Endothelial cell of umbilical vein (primary cell): ENCODE results near the gene ABCF1. TPM values are rescaled to one million over a fixed set of nuclear protein-coding genes. Genes with fewer than 3 reads are reported as not detected.
A peak's percentile ranks its signal among the peaks of the same experiment; 100 is the strongest.

Source experiments
- BruUV-seq: library from RNA; stranded (reverse); fragments of 400-500 nt; replicated peaks from 2 replicates; lab custom pipeline; 2021; lab: Mats Ljungman, UMichigan
- CTCF ChIA-PET: fragments of 300-600, 350-600 bp; sonication (Branson Sonifier 250); formaldehyde crosslinking; loops from one replicate; lab custom pipeline; 2021; ENCODE audit warnings: antibody characterized with exemption, inconsistent platforms; lab: Charles Lee
- POLR2A ChIA-PET: fragments of 300-600, 350-600 bp; sonication (Branson Sonifier 250); formaldehyde crosslinking; loops from one replicate; lab custom pipeline; 2021; ENCODE audit warnings: antibody characterized with exemption, inconsistent platforms; lab: Charles Lee
- DNase-seq: peaks from one replicate; pipeline ENCODE4 v3.0.0-alpha.2; 2011; ENCODE audit warnings: low read depth, low spot score
- FAIRE-seq: peaks from 2 replicates; lab custom pipeline; 2011; peaks lifted over from hg19 to GRCh38; lab: Jason Lieb, UNC
- H2AFZ ChIP-seq: 2 replicates; pipeline ENCODE4 v1.6.0; 2012; ENCODE audit warnings: low read depth, low read length, control low read depth, inconsistent platforms
- H3K27ac ChIP-seq: 2 replicates; pipeline ENCODE4 v1.5.1; 2011; ENCODE audit warnings: low read depth, mild to moderate bottlenecking, control low read depth, low read length, moderate library complexity; ENCODE audit not compliant: insufficient read depth
- H3K27me3 ChIP-seq, 2 experiments: 2 replicates each; pipeline versions ENCODE4 v1.6.0 to v1.6.1; 2011; ENCODE audit warnings: low read length in 2 of 2, mixed read lengths in 1 of 2; ENCODE audit not compliant: control insufficient read depth in 2 of 2, insufficient read depth in 2 of 2
- H3K36me3 ChIP-seq, 2 experiments: 2 replicates in 1 of 2; 3 replicates in 1 of 2; pipeline ENCODE4 v1.5.1; 2011; ENCODE audit warnings: low read length in 2 of 2, mild to moderate bottlenecking in 1 of 2, moderate library complexity in 1 of 2; ENCODE audit not compliant: control insufficient read depth in 2 of 2, insufficient read depth in 2 of 2; ENCODE audit errors: extremely low read depth in 1 of 2
- H3K4me1 ChIP-seq: 3 replicates; pipeline ENCODE4 v1.5.1; 2011; ENCODE audit warnings: mild to moderate bottlenecking, low read length; ENCODE audit not compliant: control insufficient read depth, insufficient read depth; ENCODE audit errors: extremely low read depth
- H3K4me2 ChIP-seq: 2 replicates; pipeline ENCODE4 v1.6.1; 2011; ENCODE audit warnings: low read length, control low read depth, mixed read lengths; ENCODE audit not compliant: insufficient read depth
- H3K4me3 ChIP-seq, 3 experiments: fragments of 200-600 bp in 1 of 3; sonication (generic), shearing (Covaris generic) in 1 of 3; replicated peaks in 1 of 3; 2 replicates each; pipeline ENCODE4 v1.5.1; 2011 to 2016; ENCODE audit warnings: control low read depth in 3 of 3, low read length in 3 of 3, mild to moderate bottlenecking in 2 of 3, inconsistent platforms in 1 of 3, low read depth in 1 of 3, moderate library complexity in 1 of 3; ENCODE audit not compliant: insufficient read depth in 1 of 3
- H3K79me2 ChIP-seq: 2 replicates; pipeline ENCODE4 v1.6.0; 2012; ENCODE audit warnings: low read length, inconsistent platforms; ENCODE audit not compliant: control insufficient read depth, insufficient read depth
- H3K9ac ChIP-seq: replicated peaks from 2 replicates; pipeline ENCODE3; 2011; ENCODE audit warnings: low read length, control low read depth; ENCODE audit not compliant: insufficient read depth; ENCODE audit errors: extremely low read depth
- H3K9me1 ChIP-seq: replicated peaks from 3 replicates; pipeline ENCODE4 v1.6.0; 2011; ENCODE audit warnings: mild to moderate bottlenecking, low read length; ENCODE audit not compliant: control insufficient read depth, insufficient read depth; ENCODE audit errors: extremely low read depth
- H3K9me3 ChIP-seq: replicated peaks from 2 replicates; pipeline ENCODE4 v1.5.1; 2012; ENCODE audit warnings: low read length, inconsistent platforms; ENCODE audit not compliant: control insufficient read depth, insufficient read depth
- H4K20me1 ChIP-seq: replicated peaks from 2 replicates; pipeline ENCODE3; 2011; ENCODE audit warnings: mild to moderate bottlenecking, low read length; ENCODE audit not compliant: control insufficient read depth, insufficient read depth; ENCODE audit errors: extremely low read depth
- EZH2 ChIP-seq: IDR thresholded peaks from 2 replicates; pipeline ENCODE4 v1.6.1; 2012; ENCODE audit warnings: borderline replicate concordance, low read depth, mild to moderate bottlenecking, moderate library complexity, low read length, inconsistent platforms; ENCODE audit not compliant: severe bottlenecking
- FOS ChIP-seq: IDR thresholded peaks from 2 replicates; pipeline ENCODE4 v1.6.1; 2011; ENCODE audit warnings: mild to moderate bottlenecking, low read length, moderate library complexity, borderline replicate concordance; ENCODE audit not compliant: insufficient read depth
- GATA2 ChIP-seq: IDR thresholded peaks from 2 replicates; pipeline ENCODE4 v1.7.0; 2011; ENCODE audit warnings: low read depth, mild to moderate bottlenecking, moderate library complexity, mixed read lengths, low read length; ENCODE audit not compliant: insufficient read length, insufficient read depth
- JUN ChIP-seq: IDR thresholded peaks from 2 replicates; pipeline ENCODE4 v1.6.1; 2011; ENCODE audit warnings: borderline replicate concordance, low read depth; ENCODE audit not compliant: insufficient read length, insufficient read depth
- MAX ChIP-seq: IDR thresholded peaks from 2 replicates; pipeline ENCODE4 v1.6.1; 2011; ENCODE audit not compliant: insufficient read depth, insufficient read length
- POLR2AphosphoS5 ChIP-seq: IDR thresholded peaks from 2 replicates; pipeline ENCODE4 v1.6.1; 2012; ENCODE audit warnings: low read depth, mild to moderate bottlenecking, control low read depth, low read length, moderate library complexity; ENCODE audit not compliant: insufficient read depth
- dilution Hi-C: fragments of 300-500 bp; cut with MboI; formaldehyde crosslinking; loops from one replicate; pipeline ENCODE4 v1.15.0; 2019; ENCODE audit warnings: low sequenced_read_pairs; ENCODE audit not compliant: extremely low pct_ligation_motif_present
- intact Hi-C: fragments of 100-400 bp; cut with micrococcal nuclease; formaldehyde crosslinking; loops from one replicate; pipeline ENCODE4 v1.10.0; 2022
- microRNA counts: library from miRNA; unstranded; fragments of <30 nt; microRNA quantifications from one replicate; lab custom pipeline; 2016
- microRNA-seq: library from miRNA; unstranded; fragments of <30 nt; microRNA quantifications from one replicate; pipeline ENCODE4 v1.2.0, GENCODE V29; 2021; ENCODE audit warnings: borderline number of aligned reads, borderline replicate concordance
- polyA plus RNA-seq, 4 experiments: library from polyadenylated mRNA; depleted of rRNA in 3 of 4; stranded (reverse) in 3 of 4; unstranded in 1 of 4; fragments of >200 nt; gene quantifications; 2 replicates each; pipeline versions ENCODE4 v1.2.1 to v1.2.3, GENCODE V29; 2011 to 2012; ENCODE audit warnings: missing spikeins in 1 of 4
- small RNA-seq: library from RNA; depleted of rRNA; stranded (forward); fragments of <200 nt; gene quantifications from one replicate; pipeline ENCODE3, GENCODE V24; 2012; ENCODE audit warnings: low replicate concordance, low read depth; ENCODE audit not compliant: insufficient read depth, insufficient read length
- total RNA-seq: library from RNA; stranded (reverse); gene quantifications from 2 replicates; pipeline ENCODE4 v1.2.3, GENCODE V29; 2021
- TF ChIP-seq, protein P1 (sequence below), 2 donors: IDR thresholded peaks; 1 replicate in 1 of 2; 2 replicates in 1 of 2; pipeline ENCODE4 v1.5.1; 2011; ENCODE audit warnings: low read length in 2 of 2, mild to moderate bottlenecking in 2 of 2, moderate library complexity in 2 of 2, control low read depth in 1 of 2, inconsistent platforms in 1 of 2, low read depth in 1 of 2; ENCODE audit not compliant: insufficient read depth in 1 of 2; ENCODE audit errors: extremely low read depth in 1 of 2

ABCF1 gene
- total and polyA plus RNA-seq, 2 donors (not counting 3 experiments of a cell fraction or from before 2014, with no cell fraction given) = 34.0 to 60.3 TPM

- peaks cover 2% of the 10 kb centered on the region for H3K79me2 ChIP-seq
- no peaks in the 10 kb centered on the region for H3K27me3 ChIP-seq
- no TSS peak for BruUV-seq
- no peak overlapping the region for H3K4me2 ChIP-seq
- no peak for TF ChIP-seq POLR2AphosphoS5
- no peak for TF ChIP-seq EZH2
- TF ChIP-seq FOS = no peak
- no peak for TF ChIP-seq JUN
- TF ChIP-seq, protein P1, sequence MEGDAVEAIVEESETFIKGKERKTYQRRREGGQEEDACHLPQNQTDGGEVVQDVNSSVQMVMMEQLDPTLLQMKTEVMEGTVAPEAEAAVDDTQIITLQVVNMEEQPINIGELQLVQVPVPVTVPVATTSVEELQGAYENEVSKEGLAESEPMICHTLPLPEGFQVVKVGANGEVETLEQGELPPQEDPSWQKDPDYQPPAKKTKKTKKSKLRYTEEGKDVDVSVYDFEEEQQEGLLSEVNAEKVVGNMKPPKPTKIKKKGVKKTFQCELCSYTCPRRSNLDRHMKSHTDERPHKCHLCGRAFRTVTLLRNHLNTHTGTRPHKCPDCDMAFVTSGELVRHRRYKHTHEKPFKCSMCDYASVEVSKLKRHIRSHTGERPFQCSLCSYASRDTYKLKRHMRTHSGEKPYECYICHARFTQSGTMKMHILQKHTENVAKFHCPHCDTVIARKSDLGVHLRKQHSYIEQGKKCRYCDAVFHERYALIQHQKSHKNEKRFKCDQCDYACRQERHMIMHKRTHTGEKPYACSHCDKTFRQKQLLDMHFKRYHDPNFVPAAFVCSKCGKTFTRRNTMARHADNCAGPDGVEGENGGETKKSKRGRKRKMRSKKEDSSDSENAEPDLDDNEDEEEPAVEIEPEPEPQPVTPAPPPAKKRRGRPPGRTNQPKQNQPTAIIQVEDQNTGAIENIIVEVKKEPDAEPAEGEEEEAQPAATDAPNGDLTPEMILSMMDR (IDR thresholded peaks at IDR 0.05; ENCODE audit: extremely low read depth in 1 of 2, insufficient read depth in 1 of 2, low read depth in 1 of 2, low read length in 2 of 2) = no peak
- TF ChIP-seq MAX = no peak
- TF ChIP-seq GATA2 = no peak
- no peak overlapping the region for H3K4me3 ChIP-seq
- dilution Hi-C loops (no loop called here), intact Hi-C loops (no loop called here)
- H4K20me1 ChIP-seq = no peaks in the 10 kb centered on the region
- ChIA-PET POLR2A (no interaction called here), CTCF (interaction anchor here (1.6 kb wide), 1 partner anchor 90 kb away, joined by 8 read pairs; no protein-coding TSS in a partner anchor)
- no peak for FAIRE-seq
- no peak overlapping the region for H3K9ac ChIP-seq
- no peaks in the 10 kb centered on the region for H3K9me3 ChIP-seq
- H3K36me3 ChIP-seq = peaks cover 2 to 15% of the 10 kb centered on the region in 2 experiments
- no peak for DNase-seq
- no peaks in the 10 kb centered on the region for H3K9me1 ChIP-seq
- no peak overlapping the region for H2AFZ ChIP-seq
- no peak overlapping the region for H3K27ac ChIP-seq
- H3K4me1 ChIP-seq = no peaks in the 10 kb centered on the region
Observed at GRCh38 chr6:30641048-30641447, 69.8 kb downstream of the ABCF1 start.

MicroRNA genes within 50 kb of the gene (microRNA counts, 767-probe panel; counts per million panel counts)
- 723 counts per million, percentile 96 among the panel's probes with 10 or more counts for microRNA hsa-miR-877-5p (lab: Ali Mortazavi, UCI)

Small RNA genes within 50 kb of the gene (microRNA-seq; reads per million reads assigned to microRNA genes)
- gene MIR877 = 94.1 reads per million, percentile 56 among the genes with 10 or more reads in this experiment

Small RNA genes within 50 kb of the gene (small RNA-seq; reads per million reads assigned to genes)
- gene MIR877 = not detected

Other genes starting within 250 kb of the ABCF1 start
- gene TRIM39, start 244.5 kb upstream of the ABCF1 start, total RNA-seq = 13.1 and 13.5 TPM in 2 replicates
- 5.6 TPM in 2 replicates for gene TRIM39, start 244.5 kb upstream of the ABCF1 start, polyA plus RNA-seq
- gene RPP21, start 226.3 kb upstream of the ABCF1 start, total RNA-seq = 35.0 and 35.3 TPM in 2 replicates
- gene RPP21, start 226.3 kb upstream of the ABCF1 start, polyA plus RNA-seq = 101 and 167 TPM in 2 replicates
- gene HLA-E, start 81.9 kb upstream of the ABCF1 start, total RNA-seq = 249 and 271 TPM in 2 replicates
- 277 and 298 TPM in 2 replicates for gene HLA-E, start 81.9 kb upstream of the ABCF1 start, polyA plus RNA-seq
- gene GNL1, start 15.0 kb upstream of the ABCF1 start, total RNA-seq = 87.3 and 103 TPM in 2 replicates
- gene GNL1, start 15.0 kb upstream of the ABCF1 start, polyA plus RNA-seq = 58.4 and 63.1 TPM in 2 replicates
- gene PRR3, start 14.1 kb upstream of the ABCF1 start, total RNA-seq = 10.6 and 12.0 TPM in 2 replicates
- gene PRR3, start 14.1 kb upstream of the ABCF1 start, polyA plus RNA-seq = 22.3 and 23.3 TPM in 2 replicates
- 75.1 and 88.3 TPM in 2 replicates for gene PPP1R10, start 45.8 kb downstream of the ABCF1 start, total RNA-seq
- gene PPP1R10, start 45.8 kb downstream of the ABCF1 start, polyA plus RNA-seq = 19.2 and 20.3 TPM in 2 replicates
- 32.6 and 33.7 TPM in 2 replicates for gene MRPS18B, start 46.4 kb downstream of the ABCF1 start, total RNA-seq
- 47.3 and 49.1 TPM in 2 replicates for gene MRPS18B, start 46.4 kb downstream of the ABCF1 start, polyA plus RNA-seq
- gene ATAT1, start 55.4 kb downstream of the ABCF1 start, total RNA-seq = 18.4 and 20.2 TPM in 2 replicates
- gene ATAT1, start 55.4 kb downstream of the ABCF1 start, polyA plus RNA-seq = 17.4 and 19.4 TPM in 2 replicates
- 18.5 and 21.0 TPM in 2 replicates for gene C6orf136, start 75.7 kb downstream of the ABCF1 start, total RNA-seq
- 19.1 and 20.2 TPM in 2 replicates for gene C6orf136, start 75.7 kb downstream of the ABCF1 start, polyA plus RNA-seq
- gene DHX16, start 101.6 kb downstream of the ABCF1 start, total RNA-seq = 36.3 and 38.2 TPM in 2 replicates
- gene DHX16, start 101.6 kb downstream of the ABCF1 start, polyA plus RNA-seq = 62.3 and 66.5 TPM in 2 replicates
- gene PPP1R18, start 115.2 kb downstream of the ABCF1 start, total RNA-seq = 129 and 136 TPM in 2 replicates
- gene PPP1R18, start 115.2 kb downstream of the ABCF1 start, polyA plus RNA-seq = 167 and 173 TPM in 2 replicates
- gene NRM, start 119.5 kb downstream of the ABCF1 start, total RNA-seq = 28.5 and 32.2 TPM in 2 replicates
- 33.8 and 36.7 TPM in 2 replicates for gene NRM, start 119.5 kb downstream of the ABCF1 start, polyA plus RNA-seq
- 42.3 and 43.6 TPM in 2 replicates for gene MDC1, start 145.8 kb downstream of the ABCF1 start, total RNA-seq
- 15.6 and 16.8 TPM in 2 replicates for gene MDC1, start 145.8 kb downstream of the ABCF1 start, polyA plus RNA-seq
- gene TUBB, start 148.9 kb downstream of the ABCF1 start, total RNA-seq = 1,243 and 1,276 TPM in 2 replicates
- gene TUBB, start 148.9 kb downstream of the ABCF1 start, polyA plus RNA-seq = 1,408 and 1,437 TPM in 2 replicates
- gene FLOT1, start 171.2 kb downstream of the ABCF1 start, total RNA-seq = 141 and 145 TPM in 2 replicates
- 146 and 154 TPM in 2 replicates for gene FLOT1, start 171.2 kb downstream of the ABCF1 start, polyA plus RNA-seq
- 163 and 170 TPM in 2 replicates for gene IER3, start 173.1 kb downstream of the ABCF1 start, total RNA-seq
- 344 and 468 TPM in 2 replicates for gene IER3, start 173.1 kb downstream of the ABCF1 start, polyA plus RNA-seq